Astrocyte of the spinal cord (primary cell): Measurements from ENCODE around the gene MAPK8.

Source experiments
- DNase-seq: peaks from one replicate; pipeline ENCODE4 v3.0.0; 2011; ENCODE audit warnings: low read depth, low spot score
- H3K4me3 ChIP-seq: 2 replicates; pipeline ENCODE4 v1.5.1; 2011; ENCODE audit warnings: low read depth, mild to moderate bottlenecking, low read length, moderate library complexity
- in situ Hi-C: cut with HindIII; loops from 2 replicates; pipeline ENCODE4 v1.10.0; 2017; ENCODE audit warnings: low sequenced_read_pairs
- TF ChIP-seq, protein P1 (sequence below): IDR thresholded peaks from 2 replicates; pipeline ENCODE4 v1.5.1; 2012; ENCODE audit warnings: low read depth, mild to moderate bottlenecking, low read length, inconsistent platforms

Gene MAPK8

DNA sequence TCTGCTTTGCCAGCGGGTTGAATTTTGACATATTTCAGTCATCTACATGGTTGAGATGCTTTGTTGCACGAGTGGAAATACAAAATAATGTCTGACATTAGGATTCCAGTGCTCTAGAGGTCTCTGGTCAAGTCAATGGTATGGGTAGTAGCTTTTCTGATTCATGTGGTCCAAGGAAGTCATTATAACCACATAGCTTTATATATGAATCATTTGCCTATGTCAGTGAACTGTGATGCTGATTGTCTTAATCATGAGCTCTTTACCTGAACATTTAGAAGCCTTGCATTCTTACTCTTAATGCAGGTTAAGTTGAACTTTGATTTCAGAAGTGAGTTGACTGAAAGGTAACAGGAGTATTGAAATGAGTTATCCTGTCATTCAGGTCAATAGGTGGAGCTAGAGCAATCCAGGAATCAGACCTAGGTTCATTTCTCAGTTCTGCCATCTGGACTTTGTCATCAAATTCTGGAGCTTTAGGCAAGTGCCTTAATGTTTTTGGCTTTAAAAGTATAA, 3.3 kb downstream of the MAPK8 start:
- DNase-seq, result peak; percentile 69
- in situ Hi-C loops, result no loop called here
- TF ChIP-seq, protein P1, sequence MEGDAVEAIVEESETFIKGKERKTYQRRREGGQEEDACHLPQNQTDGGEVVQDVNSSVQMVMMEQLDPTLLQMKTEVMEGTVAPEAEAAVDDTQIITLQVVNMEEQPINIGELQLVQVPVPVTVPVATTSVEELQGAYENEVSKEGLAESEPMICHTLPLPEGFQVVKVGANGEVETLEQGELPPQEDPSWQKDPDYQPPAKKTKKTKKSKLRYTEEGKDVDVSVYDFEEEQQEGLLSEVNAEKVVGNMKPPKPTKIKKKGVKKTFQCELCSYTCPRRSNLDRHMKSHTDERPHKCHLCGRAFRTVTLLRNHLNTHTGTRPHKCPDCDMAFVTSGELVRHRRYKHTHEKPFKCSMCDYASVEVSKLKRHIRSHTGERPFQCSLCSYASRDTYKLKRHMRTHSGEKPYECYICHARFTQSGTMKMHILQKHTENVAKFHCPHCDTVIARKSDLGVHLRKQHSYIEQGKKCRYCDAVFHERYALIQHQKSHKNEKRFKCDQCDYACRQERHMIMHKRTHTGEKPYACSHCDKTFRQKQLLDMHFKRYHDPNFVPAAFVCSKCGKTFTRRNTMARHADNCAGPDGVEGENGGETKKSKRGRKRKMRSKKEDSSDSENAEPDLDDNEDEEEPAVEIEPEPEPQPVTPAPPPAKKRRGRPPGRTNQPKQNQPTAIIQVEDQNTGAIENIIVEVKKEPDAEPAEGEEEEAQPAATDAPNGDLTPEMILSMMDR, result no peak
- no peak overlapping the region for H3K4me3 ChIP-seq

DNA sequence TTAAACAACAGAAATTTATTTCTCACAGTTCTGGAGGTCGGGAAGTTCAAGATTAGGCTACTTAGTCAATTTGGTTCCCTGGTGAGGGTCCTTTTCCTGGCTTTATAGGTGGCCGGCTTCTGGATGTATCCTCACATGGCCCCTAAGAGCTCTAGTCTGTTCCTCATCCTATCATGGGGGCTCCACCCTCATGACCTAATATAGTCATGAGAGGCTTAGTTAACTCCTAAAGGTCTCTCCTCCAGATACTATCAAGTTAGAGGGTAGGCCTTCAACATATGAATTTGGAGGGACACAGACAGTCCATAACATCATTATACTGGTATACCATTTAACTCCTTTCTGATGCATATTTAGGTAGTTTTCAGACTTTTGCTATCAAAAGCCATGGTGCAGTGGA, 7.6 kb downstream of the MAPK8 start:
- TF ChIP-seq, protein P1, result no peak
- H3K4me3 ChIP-seq, result no peak overlapping the region
- no peak for DNase-seq
- in situ Hi-C loops, result no loop called here

DNA sequence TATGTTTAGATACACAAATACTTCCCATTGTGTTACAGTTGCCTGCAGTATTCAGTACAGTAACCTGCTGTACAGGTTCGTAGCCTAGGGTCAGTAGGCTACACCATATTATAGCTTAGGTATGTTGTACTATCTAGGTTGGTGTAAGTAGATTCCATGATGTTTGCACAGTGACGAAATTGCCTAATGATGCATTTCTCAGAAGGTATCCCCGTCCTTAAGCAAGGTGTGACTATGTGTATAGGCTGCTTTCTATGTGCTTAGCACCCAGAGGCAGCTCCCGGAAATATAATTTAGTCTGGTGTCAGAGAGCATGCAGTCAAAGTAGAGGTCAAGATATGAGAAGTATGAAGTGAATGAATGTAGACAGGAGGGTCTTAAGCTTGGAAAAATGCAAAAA, 9.8 kb downstream of the MAPK8 start:
- no peak overlapping the region for H3K4me3 ChIP-seq
- in situ Hi-C loops, result no loop called here
- DNase-seq, result no peak
- TF ChIP-seq, protein P1, result no peak

DNA sequence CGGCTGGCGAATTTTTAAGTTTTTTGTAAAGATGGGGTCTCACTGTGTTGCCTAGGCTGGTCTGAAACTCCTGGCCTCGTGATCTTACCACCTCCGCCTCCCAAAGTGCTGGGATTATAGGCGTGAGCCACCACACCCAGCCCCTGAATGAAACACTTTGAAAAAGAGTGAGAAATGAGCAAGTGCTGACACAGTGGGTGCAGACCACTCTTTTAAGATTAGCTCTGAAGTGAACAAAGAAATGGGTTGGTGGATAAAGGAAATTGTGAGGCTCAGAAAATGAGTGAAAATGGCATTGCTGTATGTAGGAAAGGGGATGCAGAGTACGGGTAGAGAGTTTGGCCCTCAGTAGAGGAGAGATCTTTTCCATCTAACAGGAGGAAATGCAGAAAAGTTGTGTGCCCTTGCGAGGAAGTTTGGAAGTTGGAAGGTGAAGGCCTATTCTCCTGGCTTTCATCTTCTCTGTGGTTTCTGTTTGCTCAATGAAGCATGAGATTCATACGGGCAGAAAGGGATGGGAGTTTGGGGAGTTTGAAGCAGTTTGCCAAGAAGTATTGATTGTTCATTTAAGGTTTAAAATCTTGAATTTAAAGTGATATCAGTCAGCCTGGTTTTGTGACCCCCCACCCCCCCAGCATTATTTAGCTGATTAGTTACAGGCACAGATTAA, 11.0 kb downstream of the MAPK8 start:
- DNase-seq, result no peak
- in situ Hi-C loops, result no loop called here
- no peak overlapping the region for H3K4me3 ChIP-seq

DNA sequence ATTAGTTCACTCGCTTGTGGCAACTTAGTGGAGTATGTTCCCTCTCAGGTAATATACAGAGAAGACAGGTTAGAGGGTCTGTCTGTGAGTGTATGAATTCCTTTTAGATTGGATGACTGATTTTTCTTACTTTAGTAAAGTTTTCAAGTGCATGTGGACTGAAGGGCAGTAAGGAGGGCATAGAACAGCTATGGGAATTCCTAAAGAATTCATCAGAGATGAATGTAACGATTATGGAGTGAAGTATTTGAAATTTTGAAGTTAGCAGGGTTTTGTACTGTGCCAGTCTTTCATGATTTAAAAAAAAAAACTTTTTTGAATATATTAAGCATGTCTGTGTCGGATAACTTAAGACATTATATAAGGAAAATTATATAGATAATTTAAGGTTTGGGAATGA, 15.5 kb downstream of the MAPK8 start:
- TF ChIP-seq, protein P1, result no peak
- H3K4me3 ChIP-seq, result no peak overlapping the region
- in situ Hi-C loops, result no loop called here
- DNase-seq, result no peak

More for the DNA sequence above, 11.0 kb downstream of the MAPK8 start:
- TF ChIP-seq, protein P1, result no peak

DNA sequence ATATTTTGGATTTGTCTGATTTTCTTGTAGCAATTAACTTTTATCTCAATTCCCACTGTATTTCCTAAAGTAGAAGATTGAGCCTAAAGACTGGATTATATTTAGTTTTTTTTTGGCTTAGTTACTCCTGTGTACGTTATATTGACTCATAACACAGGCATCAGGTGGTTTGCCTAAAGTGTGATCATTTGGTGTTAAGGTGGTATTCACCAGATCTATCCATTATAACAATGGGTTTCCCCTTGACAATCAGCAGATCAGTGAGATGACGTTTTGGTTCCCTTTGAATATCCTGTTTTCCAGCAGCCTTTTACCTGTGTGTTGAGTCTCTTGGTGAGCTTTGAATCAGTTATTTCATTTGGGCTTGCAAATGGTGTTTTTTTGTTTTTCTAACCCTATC, 18.1 kb downstream of the MAPK8 start:
- DNase-seq, result no peak
- TF ChIP-seq, protein P1, result no peak
- in situ Hi-C loops, result no loop called here
- no peak overlapping the region for H3K4me3 ChIP-seq
